Measurements from ENCODE around the gene TMEM179. TPM values are rescaled to one million over a fixed set of nuclear protein-coding genes. Genes with fewer than 3 reads are reported as not detected.

Gene TMEM179
- total and polyA plus RNA-seq, 2 of the 8 experiments (the other 6 are each of a cell fraction or from before 2014, with no cell fraction given) = 2.9 to 4.0 TPM

GRCh38 chr14:104588066-104588857 is 16.3 kb downstream of the TMEM179 start:
- H3K4me3 ChIP-seq (ENCODE audit: extremely low read depth in 1 of 4, insufficient read depth in 2 of 4, low read depth in 3 of 4, low read length in 4 of 4) = no peak overlapping the region
- H3K4me2 ChIP-seq (ENCODE audit: insufficient read depth in 1 of 2, low read depth in 2 of 2, low read length in 2 of 2) = no peak overlapping the region
- peaks cover 0 to 9% of the 10 kb centered on the region in 2 experiments for H4K20me1 ChIP-seq (replicated peaks in 1 of 2; ENCODE audit: control insufficient read depth in 1 of 2, insufficient read depth in 2 of 2, low read length in 2 of 2)
- H4K5ac ChIP-seq (ENCODE audit: insufficient read length, low read depth, low read length) = no peak overlapping the region
- no peak overlapping the region for H2BK20ac ChIP-seq (ENCODE audit: low read length)
- no peaks in the 10 kb centered on the region for H3K4me1 ChIP-seq (replicated peaks in 1 of 4; ENCODE audit: control insufficient read depth in 3 of 4, insufficient read depth in 4 of 4, low read length in 3 of 4)
- H3K23me2 ChIP-seq (ENCODE audit: low read depth, low read length) = peaks cover 3% of the 10 kb centered on the region; the same call in 1 of the 2 replicates
- no peak overlapping the region for H3K4ac ChIP-seq (replicated peaks; ENCODE audit: insufficient read length, low read depth, low read length)
- no peak for FAIRE-seq
- no peak overlapping the region for H3K9ac ChIP-seq (replicated peaks in 1 of 4; ENCODE audit: extremely low read depth in 1 of 4, low read depth in 3 of 4, low read length in 3 of 4)
- H4K8ac ChIP-seq (ENCODE audit: extremely low read depth, insufficient read depth, low read length) = peak overlapping the region; percentile 51
- H3K36me3 ChIP-seq (ENCODE audit: control insufficient read depth in 2 of 4, insufficient read depth in 4 of 4, low read length in 3 of 4) = no peaks in the 10 kb centered on the region; a peak in 1 of 8 replicates
- H3K79me2 ChIP-seq (ENCODE audit: control insufficient read depth in 1 of 2, insufficient read depth in 2 of 2, low read length in 2 of 2) = no peaks in the 10 kb centered on the region
- H3K27ac ChIP-seq (ENCODE audit: low read depth, low read length) = no peak overlapping the region
- H2AK5ac ChIP-seq (ENCODE audit: low read depth, low read length) = no peak overlapping the region
- H2BK15ac ChIP-seq (ENCODE audit: low read length) = no peak overlapping the region
- H3K9me3 ChIP-seq (ENCODE audit: insufficient read depth in 2 of 2, low read depth in 1 of 2, low read length in 1 of 2) = no peaks in the 10 kb centered on the region
- H2BK120ac ChIP-seq (replicated peaks; ENCODE audit: low read depth, low read length) = no peak overlapping the region
- no peak overlapping the region for H2BK12ac ChIP-seq (ENCODE audit: low read depth, low read length)
- no peak overlapping the region for H3K23ac ChIP-seq (ENCODE audit: insufficient read length)
- 93% methylated on average over 28 of the region's 38 CpGs; no CpG with 5 or more reads in 1 of the 2 experiments for WGBS, 2 experiments (ENCODE audit: extremely low coverage in 1 of 2, insufficient coverage in 1 of 2, insufficient read length in 1 of 2, insufficient replicate concordance in 2 of 2, low coverage in 1 of 2, low lambda C conversion rate in 2 of 2, missing lambda C conversion rate in 1 of 2)
- H3K14ac ChIP-seq (ENCODE audit: insufficient read length) = no peak overlapping the region
- no peak overlapping the region for H3K56ac ChIP-seq (replicated peaks; ENCODE audit: insufficient read length, low read depth, low read length)
- H4K91ac ChIP-seq (replicated peaks; ENCODE audit: insufficient read length, low read length) = no peak overlapping the region
- CTCF ChIA-PET (ENCODE audit: partially characterized antibody) = no interaction called here
- POLR2A ChIA-PET (ENCODE audit: partially characterized antibody) = no interaction called here
- no peaks in the 10 kb centered on the region for H3K27me3 ChIP-seq (replicated peaks in 1 of 4; ENCODE audit: control insufficient read depth in 3 of 4, extremely low read depth in 1 of 4, insufficient read depth in 3 of 4, low read length in 3 of 4)
- H2AFZ ChIP-seq (ENCODE audit: low read length) = no peak overlapping the region
- H2BK5ac ChIP-seq (ENCODE audit: low read depth, low read length) = no peak overlapping the region
- DNase-seq (ENCODE audit: low read depth in 1 of 2, low spot score in 2 of 2) = no peak
- no peak overlapping the region for H3K18ac ChIP-seq (ENCODE audit: extremely low read depth, low read length)
- peaks cover 4% of the 10 kb centered on the region; the same call in 1 of the 2 replicates for H3K79me1 ChIP-seq (ENCODE audit: low read depth, low read length)
- TF ChIP-seq CEBPB (IDR thresholded peaks at IDR 0.05; ENCODE audit: low read depth, low read length) (no peak), TEAD4 (IDR thresholded peaks at IDR 0.05; ENCODE audit: low read depth, low read length) (no peak), EP300 (IDR thresholded peaks at IDR 0.05; ENCODE audit: borderline replicate concordance in 1 of 2, low read depth in 2 of 2, low read length in 2 of 2) (no peak), TAF1 (IDR thresholded peaks at IDR 0.05; ENCODE audit: low read depth, low read length) (no peak), EZH2 (IDR thresholded peaks at IDR 0.05; ENCODE audit: low read depth, low read length, severe bottlenecking) (no peak), NANOG (IDR thresholded peaks at IDR 0.05; ENCODE audit: insufficient read depth, low read depth, low read length, poor library complexity, severe bottlenecking) (no peak), TAF7 (optimal IDR thresholded peaks at IDR 0.05; ENCODE audit: borderline replicate concordance, low read depth, low read length) (no peak), SIRT6 (IDR thresholded peaks at IDR 0.05; ENCODE audit: low read length) (no peak), MAFK (IDR thresholded peaks at IDR 0.05; ENCODE audit: low read depth, low read length) (no peak), POLR2AphosphoS5 (IDR thresholded peaks at IDR 0.05; ENCODE audit: low read depth, low read length) (no peak), KDM1A (IDR thresholded peaks at IDR 0.05; ENCODE audit: borderline replicate concordance, low read length) (no peak), GABPA (IDR thresholded peaks at IDR 0.05; ENCODE audit: borderline replicate concordance, insufficient read depth, low read length) (no peak), RXRA (IDR thresholded peaks at IDR 0.05; ENCODE audit: insufficient read depth, low read depth, low read length) (no peak)

Data from H1 (cell line).